GM21576 (cell line): Measurements from ENCODE around the gene TINCR.
"Not testable (repeated sequence)": the region's sequence is repeated elsewhere in the genome, so short reads cannot be mapped to it uniquely, and the experiment has no call there.

Source experiments
- ATAC-seq: cut with Tn5 transposase; IDR thresholded peaks from one replicate; pipeline ENCODE4 v1.9.1; 2021; ENCODE audit warnings: mild to moderate bottlenecking, moderate library complexity; ENCODE audit not compliant: unreplicated experiment

The TINCR gene

GRCh38 chr19:5567360-5567969 is at the start of gene TINCR:
Gene TINCR (minus strand): TSS chr19:5567953.
- no peak for ATAC-seq

- no peak for ATAC-seq
Measured at GRCh38 chr19:5617080-5617479, 49.3 kb upstream of the TINCR start.

- no peak for ATAC-seq
Measured at GRCh38 chr19:5615756-5616327, 48.1 kb upstream of the TINCR start.

- no peak for ATAC-seq
Measured at GRCh38 chr19:5612891-5613865, 45.4 kb upstream of the TINCR start.

- ATAC-seq, result no peak
Measured at GRCh38 chr19:5609881-5610448, 42.2 kb upstream of the TINCR start.

GRCh38 chr19:5608766-5609165 is 41.0 kb upstream of the TINCR start:
- not testable (repeated sequence) for ATAC-seq

GRCh38 chr19:5608291-5608690 is 40.5 kb upstream of the TINCR start:
- no peak for ATAC-seq

GRCh38 chr19:5607318-5608275 is 39.8 kb upstream of the TINCR start:
- no peak for ATAC-seq

GRCh38 chr19:5605362-5605761 is 37.6 kb upstream of the TINCR start:
- ATAC-seq, result no peak

GRCh38 chr19:5603626-5604025 is 35.9 kb upstream of the TINCR start:
- ATAC-seq, result no peak

GRCh38 chr19:5600797-5601196 is 33.0 kb upstream of the TINCR start:
- no peak for ATAC-seq

GRCh38 chr19:5595745-5596144 is 28.0 kb upstream of the TINCR start:
- ATAC-seq, result no peak

GRCh38 chr19:5595129-5595528 is 27.4 kb upstream of the TINCR start:
- ATAC-seq, result no peak

GRCh38 chr19:5594521-5594950 is 26.8 kb upstream of the TINCR start:
- no peak for ATAC-seq

- no peak for ATAC-seq
Measured at GRCh38 chr19:5593343-5594255, 25.8 kb upstream of the TINCR start.

- no peak for ATAC-seq
Measured at GRCh38 chr19:5592531-5593342, 25.0 kb upstream of the TINCR start.

GRCh38 chr19:5591476-5591875 is 23.7 kb upstream of the TINCR start:
- no peak for ATAC-seq

GRCh38 chr19:5590865-5591154 is 23.1 kb upstream of the TINCR start:
- no peak for ATAC-seq
